NCI-H1930 (cell line): ENCODE data around the gene IGIP.
"Not testable (repeated sequence)": the region's sequence is repeated elsewhere in the genome, so short reads cannot be mapped to it uniquely, and the experiment has no call there.

Source experiments
- DNase-seq, 2 experiments: peaks; one replicate each; lab custom pipeline; 2025; lab: John Stamatoyannopoulos, UW

IGIP gene

GRCh38 chr5:140141241-140141640 lies 15.5 kb downstream of the IGIP start:
- no peak for DNase-seq

GRCh38 chr5:140142246-140142645 lies 16.5 kb downstream of the IGIP start:
- DNase-seq, result no peak

GRCh38 chr5:140142856-140143255 lies 17.1 kb downstream of the IGIP start:
- no peak for DNase-seq

GRCh38 chr5:140143521-140144258 lies 18.0 kb downstream of the IGIP start:
- no peak for DNase-seq

- DNase-seq, result no peak
Observed at GRCh38 chr5:140145256-140145655, 19.5 kb downstream of the IGIP start.

- peak in 1 of 2 experiments; percentile 10 for DNase-seq
Observed at GRCh38 chr5:140145818-140146522, 20.2 kb downstream of the IGIP start.

- no peak for DNase-seq
Observed at GRCh38 chr5:140146523-140146842, 20.7 kb downstream of the IGIP start.

GRCh38 chr5:140147460-140147859 lies 21.7 kb downstream of the IGIP start:
- DNase-seq, result no peak

- no peak for DNase-seq
Observed at GRCh38 chr5:140148508-140148907, 22.8 kb downstream of the IGIP start.

- DNase-seq, result no peak
Observed at GRCh38 chr5:140150201-140150600, 24.5 kb downstream of the IGIP start.

- no peak for DNase-seq
Observed at GRCh38 chr5:140151144-140152021, 25.6 kb downstream of the IGIP start.

- DNase-seq, result no peak
Observed at GRCh38 chr5:140152022-140152999, 26.6 kb downstream of the IGIP start.

GRCh38 chr5:140153255-140153654 lies 27.5 kb downstream of the IGIP start:
- DNase-seq, result no peak

- no peak for DNase-seq
Observed at GRCh38 chr5:140153905-140154304, 28.2 kb downstream of the IGIP start.

GRCh38 chr5:140154710-140155381 lies 29.1 kb downstream of the IGIP start:
- DNase-seq, result not testable (repeated sequence)

- peak; percentile 13 to 64 for DNase-seq
Observed at GRCh38 chr5:140157032-140157781, 31.5 kb downstream of the IGIP start.

- DNase-seq, result no peak
Observed at GRCh38 chr5:140159014-140159927, 33.5 kb downstream of the IGIP start.

- DNase-seq, result no peak
Observed at GRCh38 chr5:140162275-140162674, 36.5 kb downstream of the IGIP start.

- DNase-seq, result no peak
Observed at GRCh38 chr5:140162781-140163180, 37.0 kb downstream of the IGIP start.
